NCI-H146 treated with DMSO at 0.1 percent for 48 hours (cell line): ENCODE results near the gene NOA1.

Source experiments
- DNase-seq: peaks from one replicate; lab custom pipeline; 2025; ENCODE audit not compliant: unreplicated experiment; lab: John Stamatoyannopoulos, UW

Gene NOA1

DNA sequence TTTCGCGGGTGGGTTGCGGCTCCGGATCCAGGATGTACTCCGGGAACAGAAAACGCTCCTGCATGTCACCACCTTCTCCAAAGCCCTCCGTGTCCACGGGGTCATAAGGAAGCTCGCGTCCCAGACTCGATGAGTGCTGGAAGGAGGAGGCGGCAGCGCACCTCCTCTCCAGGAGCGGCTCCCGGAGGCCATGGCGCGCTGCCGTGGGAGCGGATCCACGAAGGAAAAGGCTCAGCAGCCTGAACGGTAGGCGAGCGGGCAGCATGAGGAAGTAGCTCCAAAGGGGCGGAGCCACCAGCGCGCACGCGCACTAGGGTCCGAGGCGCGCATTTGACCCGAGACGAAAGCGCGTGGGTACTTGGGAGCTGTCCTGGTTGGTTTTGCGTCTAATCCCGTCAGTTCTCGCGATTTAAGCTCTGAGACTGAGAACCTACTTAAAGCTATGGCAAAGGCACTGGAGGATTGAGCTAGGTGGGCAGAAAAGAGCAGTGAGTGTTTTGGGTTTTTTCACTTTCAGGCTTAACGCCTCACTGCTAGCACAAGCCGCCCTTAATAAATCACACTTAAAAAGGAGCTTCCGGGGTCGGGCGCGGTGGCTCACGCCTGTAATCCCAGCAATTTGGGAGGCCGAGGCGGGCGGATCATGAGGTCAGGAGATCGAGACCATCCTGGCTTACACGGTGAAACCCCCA, at the start of gene NOA1:
Gene NOA1 (minus strand): TSS at position 286 of the 692 bp plus-strand sequence. CDS start 21 bp downstream, at position 265.
- peak; percentile 98 for DNase-seq

DNA sequence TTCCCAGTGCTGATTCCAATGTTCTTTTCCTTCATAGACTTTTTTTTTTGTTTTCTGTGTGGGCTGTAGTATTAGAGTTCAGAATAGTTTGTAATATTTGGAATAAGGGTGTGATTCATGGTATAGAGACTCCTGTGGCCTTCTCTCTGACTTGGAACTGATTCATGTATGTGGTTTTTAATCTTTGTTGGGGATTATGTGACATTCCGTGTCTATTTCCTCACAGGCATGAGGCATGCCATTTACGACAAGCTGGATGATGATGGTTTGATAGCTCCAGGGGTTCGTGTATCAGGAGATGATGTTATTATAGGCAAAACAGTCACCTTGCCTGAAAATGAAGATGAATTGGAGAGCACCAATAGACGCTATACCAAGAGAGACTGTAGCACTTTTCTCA, 45.7 kb upstream of the NOA1 start:
- DNase-seq, result no peak

- DNase-seq, result no peak
Observed at GRCh38 chr4:57020467-57021101, 43.2 kb upstream of the NOA1 start.

- no peak for DNase-seq
Observed at GRCh38 chr4:57018980-57019379, 41.6 kb upstream of the NOA1 start.

DNA sequence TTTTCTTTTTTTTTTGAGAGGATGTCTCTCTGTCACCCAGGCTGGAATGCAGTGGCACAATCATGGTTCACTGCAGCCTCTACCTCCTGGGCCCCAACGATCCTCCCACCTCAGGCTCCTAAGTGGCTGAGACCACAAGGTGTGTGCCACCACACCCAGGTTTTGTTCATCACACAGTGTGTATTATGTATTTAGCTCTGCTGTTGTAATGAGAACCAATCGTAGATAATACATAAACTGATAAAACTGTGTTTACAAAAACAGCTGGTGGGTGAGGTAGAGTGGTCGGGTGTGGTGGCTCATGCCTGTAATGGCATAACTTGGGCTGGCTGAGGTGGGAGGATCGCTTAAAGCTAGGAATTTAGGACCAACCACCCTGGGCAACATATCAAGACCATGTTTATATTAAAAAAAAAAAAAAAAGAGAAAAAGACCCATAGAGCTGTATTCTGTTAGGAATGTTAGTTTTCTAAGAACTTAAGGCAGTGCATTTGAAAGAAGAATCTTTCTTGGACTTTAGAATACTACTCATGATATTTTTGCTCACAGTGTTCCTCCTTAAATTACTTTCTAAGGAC, 36.2 kb upstream of the NOA1 start:
- no peak for DNase-seq

GRCh38 chr4:56999751-57000150, 22.3 kb upstream of the NOA1 start:
- DNase-seq, result no peak

GRCh38 chr4:56995525-56995924, 18.1 kb upstream of the NOA1 start:
- no peak for DNase-seq

DNA sequence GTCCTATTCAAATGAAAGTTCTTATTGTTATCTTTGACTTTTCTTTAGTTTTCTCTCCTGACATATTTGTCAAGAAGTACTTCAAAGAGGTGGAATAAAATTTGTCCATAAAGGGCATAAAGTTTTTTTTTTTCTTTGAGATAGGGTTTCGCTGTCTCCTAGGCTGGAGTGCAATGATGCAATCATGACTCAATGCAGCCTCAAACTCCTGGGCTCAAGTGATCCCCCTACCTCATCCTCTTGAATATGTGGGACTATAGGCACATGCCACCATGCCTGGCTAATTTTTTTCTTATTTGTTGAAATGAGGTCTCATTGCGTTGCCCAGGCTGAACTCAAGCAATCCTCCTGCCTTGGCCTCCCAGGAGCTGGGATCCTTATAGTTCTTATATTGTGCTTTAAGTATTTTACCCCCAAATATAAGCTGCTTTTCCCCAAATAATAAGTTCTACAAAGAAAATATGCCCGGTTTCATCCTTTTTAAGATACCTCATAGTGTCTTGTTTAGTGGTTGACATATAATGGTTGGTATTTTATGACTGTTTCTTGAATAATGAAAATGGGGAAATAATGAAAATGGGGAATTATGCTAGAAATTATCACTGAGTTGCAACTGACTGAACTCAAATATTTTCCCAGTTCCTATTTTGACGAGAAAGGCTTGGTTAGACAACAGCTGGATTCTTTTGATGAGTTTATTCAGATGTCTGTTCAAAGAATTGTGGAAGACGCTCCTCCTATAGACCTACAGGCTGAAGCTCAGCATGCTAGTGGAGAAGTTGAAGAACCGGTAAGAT, 12.9 kb upstream of the NOA1 start:
- DNase-seq, result no peak

GRCh38 chr4:56986952-56987351, 9.5 kb upstream of the NOA1 start:
- no peak for DNase-seq

- no peak for DNase-seq
Observed at GRCh38 chr4:56986192-56986591, 8.8 kb upstream of the NOA1 start.

DNA sequence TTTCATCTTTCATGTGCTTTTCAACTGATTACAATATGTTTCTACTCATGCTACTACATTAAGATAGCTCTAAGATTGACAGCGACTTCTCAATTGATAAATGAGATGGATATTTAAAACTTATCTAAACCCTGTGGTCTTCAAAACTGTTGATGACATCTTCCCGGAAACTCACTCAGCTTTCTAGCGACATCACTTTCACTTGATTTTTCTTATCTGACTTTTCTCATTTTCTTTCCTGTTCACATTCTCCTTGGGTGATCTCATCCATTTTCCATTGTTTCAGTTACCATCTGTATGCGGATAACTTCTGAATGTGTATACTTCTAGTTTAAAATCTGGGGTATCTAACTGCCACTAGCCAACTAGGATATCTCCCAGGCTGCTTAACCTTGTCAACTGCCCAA, 4.4 kb upstream of the NOA1 start:
- no peak for DNase-seq

GRCh38 chr4:56979421-56980072, 2.1 kb upstream of the NOA1 start:
- no peak for DNase-seq

DNA sequence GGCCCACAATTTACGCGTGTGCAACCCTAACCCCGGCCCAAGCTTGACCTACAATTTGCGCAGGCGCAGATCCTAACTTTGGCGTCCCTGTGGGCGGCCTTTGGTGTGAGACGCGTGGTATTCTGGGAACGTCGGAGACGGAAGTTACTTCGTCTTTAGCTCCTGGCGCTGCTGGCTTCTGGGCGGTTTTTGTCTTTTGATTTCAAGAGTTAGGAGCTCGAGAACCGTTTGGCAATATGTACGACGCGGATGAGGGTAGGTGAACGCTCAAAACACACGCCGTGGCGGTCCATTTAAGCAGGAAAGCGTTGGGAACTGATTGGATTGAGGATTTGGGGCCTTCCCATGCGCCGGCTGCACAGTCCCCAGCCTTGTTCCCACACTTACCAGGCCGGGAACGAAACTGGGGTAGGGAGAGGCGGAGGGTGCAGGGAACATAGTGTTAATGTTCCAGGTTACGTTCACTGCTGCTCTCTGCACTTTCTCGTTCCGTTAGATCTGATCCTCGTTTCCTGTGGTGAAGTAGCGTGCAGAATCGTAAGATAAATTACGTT, 1.4 kb upstream of the NOA1 start, which contains the start of gene POLR2B:
Gene POLR2B (plus strand): TSS at position 147 of the 554 bp plus-strand sequence. CDS start 90 bp downstream, at position 237.
- peak; percentile 91 for DNase-seq

DNA sequence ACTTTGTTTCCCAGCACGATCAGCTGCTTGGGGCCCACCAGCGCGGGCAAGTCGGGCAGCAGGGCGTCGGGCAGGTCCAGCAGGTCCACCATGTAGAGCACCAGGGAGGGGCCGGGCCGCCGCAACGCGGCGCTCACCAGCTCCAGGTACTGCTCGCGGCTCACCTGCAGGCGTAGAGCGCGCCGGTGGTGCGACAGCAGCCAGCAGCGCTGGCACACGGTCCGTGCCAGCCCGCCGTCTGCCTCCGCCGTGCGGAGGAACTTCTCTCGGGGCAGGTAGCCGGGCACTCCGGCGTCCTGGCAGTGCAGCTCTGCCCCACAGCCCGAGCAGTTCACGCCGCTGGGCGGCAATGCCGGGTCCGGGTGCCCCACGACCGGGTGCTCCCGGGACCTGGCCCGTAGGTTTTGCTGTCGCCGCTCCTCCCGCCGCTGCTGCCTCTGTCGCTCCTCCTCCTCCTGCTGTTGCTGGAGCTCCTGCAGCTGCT, 527 bp downstream of the NOA1 start:
- peak; percentile 45 for DNase-seq

- DNase-seq, result no peak
Observed at GRCh38 chr4:56976283-56976836, 1.0 kb downstream of the NOA1 start.

- DNase-seq, result no peak
Observed at GRCh38 chr4:56973336-56973735, 4.1 kb downstream of the NOA1 start.

- DNase-seq, result no peak
Observed at GRCh38 chr4:56972809-56973208, 4.6 kb downstream of the NOA1 start.

DNA sequence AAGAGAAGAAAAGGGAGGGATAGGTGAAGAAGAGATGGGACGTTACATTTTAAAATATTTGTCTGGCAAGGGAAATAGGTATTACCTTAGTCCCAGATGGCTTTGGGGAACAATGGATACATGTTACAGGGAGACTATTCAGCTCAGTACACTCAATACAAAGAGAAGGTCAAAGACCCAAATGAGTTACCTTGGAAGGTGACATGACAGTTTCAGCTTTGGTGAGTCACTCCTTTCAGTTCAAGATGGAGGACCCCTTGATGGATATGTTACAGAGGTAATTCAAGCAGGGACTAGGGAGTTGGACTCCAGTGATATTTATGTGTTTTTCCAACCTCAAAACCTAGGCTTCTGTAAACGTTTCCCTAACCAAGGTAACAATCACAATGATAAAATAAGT, 5.0 kb downstream of the NOA1 start:
- DNase-seq, result no peak

GRCh38 chr4:56971383-56971782, 6.0 kb downstream of the NOA1 start:
- no peak for DNase-seq

DNA sequence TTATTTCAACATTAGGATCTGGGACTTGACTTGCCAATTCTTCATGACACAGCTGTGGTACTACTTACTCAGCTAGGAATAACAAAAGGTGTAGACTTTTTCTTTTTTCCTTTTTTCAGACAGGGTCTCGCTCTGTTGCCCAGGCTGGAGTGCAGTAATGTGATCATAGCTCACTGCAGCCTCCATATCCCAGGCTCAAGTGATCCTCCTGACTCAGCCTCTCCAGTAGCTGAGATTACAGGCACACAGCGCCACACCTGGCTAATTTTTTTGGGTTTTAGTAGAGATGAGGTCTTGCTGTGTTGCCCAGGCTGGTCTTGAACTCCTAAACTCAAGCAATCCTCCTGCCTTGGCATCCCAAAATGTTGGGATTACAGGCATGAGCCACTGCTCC, 16.3 kb downstream of the NOA1 start:
- DNase-seq, result no peak
